ENCODE data around the gene VMP1. TPM values are rescaled to one million over a fixed set of nuclear protein-coding genes. Genes with fewer than 3 reads are reported as not detected.

VMP1 gene
- total RNA-seq, 1 experiment from 2014 or later = 107 TPM

GRCh38 chr17:59829217-59830006, 122.0 kb downstream of the VMP1 start:
- H3K4me1 ChIP-seq (ENCODE audit: insufficient read depth, low read length, poor library complexity, severe bottlenecking) = peaks cover 75% of the 10 kb centered on the region
- H3K4me3 ChIP-seq (ENCODE audit: low read depth, low read length, poor library complexity, severe bottlenecking) = peak overlapping the region; percentile 27
- BruUV-seq (replicated peaks) = TSS peak; percentile 74
- no peaks in the 10 kb centered on the region for H3K9me3 ChIP-seq (ENCODE audit: low read depth, low read length, poor library complexity, severe bottlenecking)
- ChIA-PET POLR2A (ENCODE audit: low non-redundant PET) (interaction anchor here (1.0 kb wide), 1 partner anchor 8 kb away, joined by 6 read pairs; no protein-coding TSS in a partner anchor), CTCF (interaction anchor here (1.0 kb wide), 1 partner anchor 43 kb away, joined by 3 read pairs; no protein-coding TSS in a partner anchor)
- no peaks in the 10 kb centered on the region for H3K27me3 ChIP-seq (replicated peaks; ENCODE audit: insufficient read depth, low read depth, low read length, poor library complexity)
- no peaks in the 10 kb centered on the region for H3K36me3 ChIP-seq (ENCODE audit: insufficient read depth, low read length, poor library complexity, severe bottlenecking)
- intact Hi-C loops (cut with micrococcal nuclease; ENCODE audit: unreplicated experiment) = loop anchor here (2.0 kb wide), 1 partner anchor 43 kb away; no protein-coding TSS in a partner anchor
- peak overlapping the region; percentile 97 for H3K27ac ChIP-seq (ENCODE audit: low read depth, low read length, poor library complexity, severe bottlenecking)
- TF ChIP-seq CTCF (conservative IDR thresholded peaks at IDR 0.05; ENCODE audit: low read depth, low read length) (no peak), EZH2 (IDR thresholded peaks at IDR 0.05; ENCODE audit: borderline replicate concordance, low read depth, low read length, poor library complexity, severe bottlenecking) (no peak)
- DNase-seq (ENCODE audit: low spot score) = peak; percentile 99

GRCh38 chr17:59830007-59830630, 122.7 kb downstream of the VMP1 start:
- POLR2A ChIA-PET (ENCODE audit: low non-redundant PET) = no interaction called here
- Histone ChIP-seq H3K9me3 (ENCODE audit: low read depth, low read length, poor library complexity, severe bottlenecking) (no peaks in the 10 kb centered on the region), H3K36me3 (ENCODE audit: insufficient read depth, low read length, poor library complexity, severe bottlenecking) (no peaks in the 10 kb centered on the region), H3K27ac (ENCODE audit: low read depth, low read length, poor library complexity, severe bottlenecking) (peak overlapping the region; percentile 97), H3K4me3 (ENCODE audit: low read depth, low read length, poor library complexity, severe bottlenecking) (peak overlapping the region; percentile 27), H3K4me1 (ENCODE audit: insufficient read depth, low read length, poor library complexity, severe bottlenecking) (peaks cover 75% of the 10 kb centered on the region), H3K27me3 (replicated peaks; ENCODE audit: insufficient read depth, low read depth, low read length, poor library complexity) (no peaks in the 10 kb centered on the region)
- peak; percentile 61 for DNase-seq (ENCODE audit: low spot score)
- no TSS peak for BruUV-seq (replicated peaks)
- intact Hi-C loops (cut with micrococcal nuclease; ENCODE audit: unreplicated experiment) = no loop called here
- CTCF ChIA-PET = no interaction called here
- TF ChIP-seq CTCF (conservative IDR thresholded peaks at IDR 0.05; ENCODE audit: low read depth, low read length) (no peak), EZH2 (IDR thresholded peaks at IDR 0.05; ENCODE audit: borderline replicate concordance, low read depth, low read length, poor library complexity, severe bottlenecking) (no peak)

GRCh38 chr17:59830846-59831486, 123.5 kb downstream of the VMP1 start:
- CTCF ChIA-PET = no interaction called here
- TF ChIP-seq EZH2 (IDR thresholded peaks at IDR 0.05; ENCODE audit: borderline replicate concordance, low read depth, low read length, poor library complexity, severe bottlenecking) (no peak), CTCF (conservative IDR thresholded peaks at IDR 0.05; ENCODE audit: low read depth, low read length) (no peak)
- Histone ChIP-seq H3K36me3 (ENCODE audit: insufficient read depth, low read length, poor library complexity, severe bottlenecking) (no peaks in the 10 kb centered on the region), H3K9me3 (ENCODE audit: low read depth, low read length, poor library complexity, severe bottlenecking) (no peaks in the 10 kb centered on the region), H3K27me3 (replicated peaks; ENCODE audit: insufficient read depth, low read depth, low read length, poor library complexity) (no peaks in the 10 kb centered on the region), H3K27ac (ENCODE audit: low read depth, low read length, poor library complexity, severe bottlenecking) (peak overlapping the region; percentile 97), H3K4me3 (ENCODE audit: low read depth, low read length, poor library complexity, severe bottlenecking) (no peak overlapping the region), H3K4me1 (ENCODE audit: insufficient read depth, low read length, poor library complexity, severe bottlenecking) (peaks cover 70% of the 10 kb centered on the region)
- no peak for DNase-seq (ENCODE audit: low spot score)
- intact Hi-C loops (cut with micrococcal nuclease; ENCODE audit: unreplicated experiment) = no loop called here
- POLR2A ChIA-PET (ENCODE audit: low non-redundant PET) = interaction anchor here (0.6 kb wide), 1 partner anchor 676 kb away, joined by 4 read pairs; the partner anchor contains the start of gene SKA2
- no TSS peak for BruUV-seq (replicated peaks)

Measured in A673 (cell line).